Mesenchymal stem cell (in vitro differentiated cells and primary cell): Measurements from ENCODE around the gene CRHR2.
"Not testable (repeated sequence)": the region's sequence is repeated elsewhere in the genome, so short reads cannot be mapped to it uniquely, and the experiment has no call there.

Experiments
- DNase-seq: peaks from one replicate; pipeline ENCODE4 v3.0.0-alpha.2; 2013
- H2AFZ ChIP-seq: one replicate; pipeline ENCODE4 v1.6.1; 2013; ENCODE audit warnings: low read depth, mild to moderate bottlenecking, control low read depth, inconsistent platforms, low read length, moderate library complexity
- H2AK5ac ChIP-seq: 2 replicates; pipeline ENCODE4 v1.6.1; 2013; ENCODE audit warnings: low read length, moderate library complexity, mild to moderate bottlenecking, inconsistent platforms; ENCODE audit not compliant: severe bottlenecking
- H2BK120ac ChIP-seq: one replicate; pipeline ENCODE4 v1.6.1; 2013; ENCODE audit warnings: low read depth, mild to moderate bottlenecking, inconsistent platforms, low read length, moderate library complexity
- H2BK12ac ChIP-seq, 2 experiments: one replicate each; pipeline ENCODE4 v1.6.1; 2013; ENCODE audit warnings: inconsistent platforms in 2 of 2, low read length in 2 of 2, mild to moderate bottlenecking in 2 of 2, moderate library complexity in 2 of 2, control low read depth in 1 of 2
- H2BK15ac ChIP-seq: one replicate; pipeline ENCODE4 v1.6.1; 2013; ENCODE audit warnings: mild to moderate bottlenecking, low read depth, inconsistent platforms; ENCODE audit not compliant: poor library complexity, severe bottlenecking
- H2BK5ac ChIP-seq: 2 replicates; pipeline ENCODE4 v1.6.1; 2013; ENCODE audit warnings: low read depth, mild to moderate bottlenecking, low read length, control low read depth, inconsistent platforms; ENCODE audit not compliant: poor library complexity, severe bottlenecking
- H3K14ac ChIP-seq, 2 experiments: one replicate each; pipeline ENCODE4 v1.6.1; 2013; ENCODE audit warnings: inconsistent platforms in 2 of 2, low read length in 2 of 2, control low read depth in 1 of 2, mild to moderate bottlenecking in 1 of 2, moderate library complexity in 1 of 2
- H3K18ac ChIP-seq, 2 experiments: one replicate each; pipeline ENCODE4 v1.6.1; 2013; ENCODE audit warnings: inconsistent platforms in 2 of 2, low read length in 2 of 2, control low read depth in 1 of 2, low read depth in 1 of 2, mild to moderate bottlenecking in 1 of 2
- H3K23ac ChIP-seq, 2 experiments: one replicate each; pipeline ENCODE4 v1.6.1; 2013; ENCODE audit warnings: inconsistent platforms in 2 of 2, low read length in 2 of 2, mild to moderate bottlenecking in 2 of 2, moderate library complexity in 2 of 2, control low read depth in 1 of 2
- H3K27ac ChIP-seq: 2 replicates; pipeline ENCODE4 v1.5.1; 2013; ENCODE audit warnings: mild to moderate bottlenecking, moderate library complexity, low read length, control low read depth, inconsistent platforms; ENCODE audit not compliant: poor library complexity, severe bottlenecking
- H3K27me3 ChIP-seq, 2 experiments: 2 replicates each; pipeline versions ENCODE4 v1.6.1 to v1.7.0; 2013; ENCODE audit warnings: low read length in 2 of 2, mild to moderate bottlenecking in 2 of 2, moderate library complexity in 2 of 2, control low read depth in 1 of 2, inconsistent platforms in 1 of 2; ENCODE audit not compliant: control insufficient read depth in 1 of 2, insufficient read depth in 1 of 2
- H3K36me3 ChIP-seq, 2 experiments: 2 replicates each; pipeline versions ENCODE4 v1.6.1 to v1.7.0; 2013; ENCODE audit warnings: low read length in 2 of 2, control low read depth in 1 of 2, inconsistent platforms in 1 of 2, low read depth in 1 of 2, mild to moderate bottlenecking in 1 of 2; ENCODE audit not compliant: insufficient read depth in 2 of 2, control insufficient read depth in 1 of 2
- H3K4ac ChIP-seq, 2 experiments: one replicate each; pipeline ENCODE4 v1.6.1; 2013; ENCODE audit warnings: inconsistent platforms in 2 of 2, low read length in 2 of 2, mild to moderate bottlenecking in 2 of 2, moderate library complexity in 2 of 2, control low read depth in 1 of 2, low read depth in 1 of 2
- H3K4me1 ChIP-seq: 2 replicates; pipeline ENCODE4 v1.6.1; 2013; ENCODE audit warnings: low read depth, low read length, control low read depth; ENCODE audit not compliant: control insufficient read depth, insufficient read depth
- H3K4me2 ChIP-seq: 2 replicates; pipeline ENCODE4 v1.6.1; 2013; ENCODE audit warnings: low read length, mild to moderate bottlenecking, inconsistent platforms; ENCODE audit not compliant: poor library complexity, severe bottlenecking
- H3K4me3 ChIP-seq, 2 experiments: 2 replicates each; pipeline versions ENCODE4 v1.5.1 to v1.7.0; 2013; ENCODE audit warnings: low read length in 2 of 2, mild to moderate bottlenecking in 2 of 2, control low read depth in 1 of 2, low read depth in 1 of 2; ENCODE audit not compliant: insufficient read depth in 1 of 2
- H3K79me1 ChIP-seq: replicated peaks from 2 replicates; pipeline ENCODE4 v1.6.1; 2013; ENCODE audit warnings: mild to moderate bottlenecking, control low read depth, low read length, inconsistent platforms; ENCODE audit not compliant: poor library complexity, severe bottlenecking
- H3K9ac ChIP-seq: 2 replicates; pipeline ENCODE4 v1.7.0; 2013; ENCODE audit warnings: mild to moderate bottlenecking, low read length, moderate library complexity
- H3K9me3 ChIP-seq: 2 replicates; pipeline ENCODE4 v1.7.0; 2013; ENCODE audit warnings: mild to moderate bottlenecking, low read length; ENCODE audit not compliant: control insufficient read depth
- H4K8ac ChIP-seq: one replicate; pipeline ENCODE4 v1.6.1; 2013; ENCODE audit warnings: inconsistent platforms, mild to moderate bottlenecking, low read length, moderate library complexity
- H4K91ac ChIP-seq: one replicate; pipeline ENCODE4 v1.6.1; 2013; ENCODE audit warnings: mild to moderate bottlenecking, low read length, inconsistent platforms
- WGBS: methylation state at CpG from one replicate; pipeline ENCODE4 v1.1.7; 2013; ENCODE audit warnings: mixed read lengths; 5-methylcytosine and 5-hydroxymethylcytosine counted together

The CRHR2 gene

GRCh38 chr7:30645661-30646060 is 36.6 kb downstream of the CRHR2 start:
- Histone ChIP-seq H2BK12ac (no peak overlapping the region), H3K27me3 (no peaks in the 10 kb centered on the region), H3K4ac (no peak overlapping the region), H3K4me3 (no peak overlapping the region), H3K9me3 (no peaks in the 10 kb centered on the region), H2BK5ac (no peak overlapping the region), H3K36me3 (peaks cover 39 to 42% of the 10 kb centered on the region in 2 experiments), H2BK15ac (no peak overlapping the region), H3K14ac (no peak overlapping the region), H2AFZ (no peak overlapping the region), H3K18ac (no peak overlapping the region), H2BK120ac (no peak overlapping the region), H4K91ac (no peak overlapping the region), H3K23ac (no peak overlapping the region), H3K4me1 (peaks cover 3% of the 10 kb centered on the region), H3K27ac (no peak overlapping the region), H4K8ac (no peak overlapping the region), H2AK5ac (no peak overlapping the region), H3K79me1 (peaks cover 17% of the 10 kb centered on the region), H3K9ac (no peak overlapping the region), H3K4me2 (no peak overlapping the region)
- 100% methylated on average over 2 of the region's 3 CpGs for WGBS
- no peak for DNase-seq

- 98% methylated on average over 4 of the region's 4 CpGs for WGBS
- no peak overlapping the region for H4K8ac ChIP-seq
Measured at GRCh38 chr7:30644286-30644955, 37.8 kb downstream of the CRHR2 start.

GRCh38 chr7:30642789-30643188 is 39.5 kb downstream of the CRHR2 start:
- no peak overlapping the region for H2BK5ac ChIP-seq
- H2BK15ac ChIP-seq = no peak overlapping the region
- peaks cover 24 to 42% of the 10 kb centered on the region in 2 experiments for H3K36me3 ChIP-seq
- no peak overlapping the region for H3K9ac ChIP-seq
- no peaks in the 10 kb centered on the region for H3K27me3 ChIP-seq
- peaks cover 3% of the 10 kb centered on the region for H3K4me1 ChIP-seq
- no peak overlapping the region for H2BK120ac ChIP-seq
- H2AFZ ChIP-seq = no peak overlapping the region
- no peak overlapping the region for H3K4me2 ChIP-seq
- peaks cover 14% of the 10 kb centered on the region for H3K79me1 ChIP-seq
- no peak overlapping the region for H2BK12ac ChIP-seq
- H2AK5ac ChIP-seq = no peak overlapping the region
- H3K18ac ChIP-seq = no peak overlapping the region
- no peaks in the 10 kb centered on the region for H3K9me3 ChIP-seq
- no peak overlapping the region for H4K8ac ChIP-seq
- no peak overlapping the region for H3K4me3 ChIP-seq
- WGBS = 83% methylated on average over 1 of the region's 4 CpGs
- no peak overlapping the region for H3K23ac ChIP-seq
- H4K91ac ChIP-seq = no peak overlapping the region
- DNase-seq = no peak
- H3K27ac ChIP-seq = no peak overlapping the region
- H3K14ac ChIP-seq = no peak overlapping the region
- no peak overlapping the region for H3K4ac ChIP-seq

More at GRCh38 chr7:30644286-30644955, 37.8 kb downstream of the CRHR2 start:
- Histone ChIP-seq H2BK120ac (no peak overlapping the region), H3K4ac (no peak overlapping the region), H3K18ac (no peak overlapping the region), H3K36me3 (peaks cover 31 to 42% of the 10 kb centered on the region in 2 experiments), H3K27ac (no peak overlapping the region), H4K91ac (no peak overlapping the region), H3K9ac (no peak overlapping the region), H3K27me3 (no peaks in the 10 kb centered on the region), H2AFZ (no peak overlapping the region), H3K14ac (no peak overlapping the region), H3K9me3 (no peaks in the 10 kb centered on the region), H3K4me1 (peaks cover 3% of the 10 kb centered on the region), H2BK15ac (no peak overlapping the region), H2AK5ac (no peak overlapping the region), H3K79me1 (peaks cover 17% of the 10 kb centered on the region), H3K4me2 (no peak overlapping the region), H3K23ac (no peak overlapping the region), H2BK12ac (no peak overlapping the region), H2BK5ac (no peak overlapping the region), H3K4me3 (no peak overlapping the region)
- no peak for DNase-seq

GRCh38 chr7:30642322-30642721 is 39.9 kb downstream of the CRHR2 start:
- H3K79me1 ChIP-seq = peaks cover 14% of the 10 kb centered on the region
- not testable (repeated sequence) for H4K8ac ChIP-seq, H3K9ac ChIP-seq, H3K4me3 ChIP-seq, H2AFZ ChIP-seq, H3K4me1 ChIP-seq, H2AK5ac ChIP-seq, H3K9me3 ChIP-seq, DNase-seq, H3K27ac ChIP-seq, H3K27me3 ChIP-seq, H3K18ac ChIP-seq, H4K91ac ChIP-seq, H2BK5ac ChIP-seq, H3K23ac ChIP-seq, H3K14ac ChIP-seq, H3K4ac ChIP-seq, H2BK120ac ChIP-seq, H2BK12ac ChIP-seq, H3K4me2 ChIP-seq, H2BK15ac ChIP-seq
- H3K36me3 ChIP-seq = peaks cover 21 to 41% of the 10 kb centered on the region in 2 experiments
- 48% methylated on average over 9 of the region's 29 CpGs for WGBS
